Measurements from ENCODE around the gene PRDM10.
"Not testable (repeated sequence)": the region's sequence is repeated elsewhere in the genome, so short reads cannot be mapped to it uniquely, and the experiment has no call there.

The PRDM10 gene

GRCh38 chr11:129894278-129895125 lies 108.1 kb downstream of the PRDM10 start:
- DNase-seq, result peak; percentile 39 to 64 (median 51)

DNA sequence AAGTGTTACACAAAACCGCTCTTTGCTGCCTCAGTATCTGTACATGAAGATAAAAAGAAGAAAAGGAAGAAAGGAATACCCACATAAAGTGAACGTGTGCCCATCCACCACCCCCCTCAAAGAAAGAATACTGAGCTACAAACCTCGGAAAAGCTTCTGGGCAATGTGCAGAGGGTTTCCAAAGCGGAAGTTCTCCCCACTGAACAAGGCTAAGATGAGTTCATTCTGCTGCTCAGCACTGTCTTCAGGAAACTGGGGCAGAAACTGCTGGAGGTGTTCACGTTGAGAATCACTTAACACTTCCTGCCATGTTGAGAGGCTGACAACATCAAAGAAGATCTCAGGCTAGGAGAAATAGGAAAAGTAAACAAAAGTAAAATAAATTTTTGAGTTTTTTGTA lies 114.2 kb downstream of the PRDM10 start:
- no peak for DNase-seq

DNA sequence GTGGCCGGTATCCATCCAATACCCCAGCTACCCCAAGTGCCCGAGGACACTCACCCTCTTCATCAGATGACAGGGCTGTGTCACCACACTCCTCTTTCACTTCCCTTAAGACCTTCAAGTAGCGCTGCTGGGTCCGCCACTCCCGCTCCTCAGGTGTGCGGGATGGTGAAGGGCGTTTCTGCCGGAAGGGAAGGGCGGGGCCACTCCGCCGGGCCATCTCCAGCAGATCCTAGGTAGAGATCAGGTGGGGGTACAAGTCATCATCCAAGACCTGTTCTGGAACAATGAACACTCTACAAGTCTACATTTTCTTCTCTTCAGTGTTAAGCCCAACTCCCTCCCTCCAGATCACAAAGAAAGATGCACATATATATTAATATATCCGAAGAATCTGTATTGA lies 117.3 kb downstream of the PRDM10 start:
- DNase-seq, result no peak

DNA sequence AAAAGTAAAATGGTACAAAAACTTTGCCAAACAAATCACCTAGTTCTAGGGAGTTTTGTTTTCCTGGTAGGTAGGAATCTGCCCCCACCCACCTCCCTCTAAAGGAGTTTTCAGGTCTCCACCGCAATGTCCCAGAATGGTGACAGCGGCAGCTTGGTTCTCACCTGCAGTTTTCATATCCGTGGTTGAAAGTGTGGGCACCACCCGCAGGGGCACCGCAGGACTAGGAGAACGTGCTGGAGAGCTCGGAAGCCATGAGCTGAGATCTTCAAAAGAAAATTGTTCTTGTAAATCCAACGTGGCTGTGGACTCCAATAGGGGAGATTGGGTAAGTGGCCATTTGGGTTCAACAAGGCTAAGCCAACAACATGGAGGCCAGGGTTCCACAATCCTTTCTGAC lies 118.1 kb downstream of the PRDM10 start:
- no peak for DNase-seq

- peak; percentile 35 to 59 (median 42) for DNase-seq
These were observed 121.0 kb downstream of the PRDM10 start for GRCh38 chr11:129881570-129882170.

- DNase-seq, result no peak
These were observed 122.3 kb downstream of the PRDM10 start for GRCh38 chr11:129880311-129880710.

DNA sequence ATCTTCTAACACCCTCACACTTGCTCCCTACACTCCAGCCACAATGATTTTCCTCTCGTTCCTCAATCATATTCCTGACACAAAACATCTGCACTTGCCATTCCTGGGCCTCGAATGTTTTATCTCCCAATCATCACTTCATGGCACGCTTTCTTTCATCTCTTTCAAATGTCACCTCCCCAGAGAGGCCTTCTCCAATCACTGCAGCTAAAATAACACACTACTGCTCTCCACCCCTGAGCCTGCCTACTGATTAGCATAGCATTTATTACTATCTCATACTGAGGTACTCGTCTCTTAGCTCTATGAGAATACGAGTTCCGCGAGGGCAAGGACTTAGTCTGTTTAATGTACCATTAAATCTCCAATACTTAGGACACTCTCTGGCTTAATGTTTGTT lies 130.7 kb downstream of the PRDM10 start:
- DNase-seq, result no peak

GRCh38 chr11:129868626-129869025 lies 134.0 kb downstream of the PRDM10 start:
- not testable (repeated sequence) for DNase-seq

DNA sequence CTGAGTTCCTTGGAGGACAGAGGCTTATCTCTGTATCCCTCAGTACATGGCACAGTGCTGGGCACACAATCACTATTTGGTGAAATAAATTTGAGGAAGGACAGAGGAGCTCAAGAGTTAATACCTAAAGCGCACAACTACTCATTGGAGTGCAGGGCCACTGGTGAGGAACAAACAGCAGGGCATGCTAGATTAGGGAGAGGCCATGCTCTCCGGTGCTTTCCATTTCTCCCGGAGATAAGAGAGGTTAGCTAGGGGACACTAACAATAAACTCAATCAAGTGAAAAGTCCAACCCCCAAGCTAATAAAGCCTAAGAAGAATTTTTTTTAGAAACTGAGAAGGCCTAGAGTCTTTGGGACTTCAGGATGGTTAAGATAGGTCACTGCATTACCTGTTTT lies 136.3 kb downstream of the PRDM10 start:
- DNase-seq, result no peak

GRCh38 chr11:129865701-129866100 lies 136.9 kb downstream of the PRDM10 start:
- DNase-seq, result no peak

DNA sequence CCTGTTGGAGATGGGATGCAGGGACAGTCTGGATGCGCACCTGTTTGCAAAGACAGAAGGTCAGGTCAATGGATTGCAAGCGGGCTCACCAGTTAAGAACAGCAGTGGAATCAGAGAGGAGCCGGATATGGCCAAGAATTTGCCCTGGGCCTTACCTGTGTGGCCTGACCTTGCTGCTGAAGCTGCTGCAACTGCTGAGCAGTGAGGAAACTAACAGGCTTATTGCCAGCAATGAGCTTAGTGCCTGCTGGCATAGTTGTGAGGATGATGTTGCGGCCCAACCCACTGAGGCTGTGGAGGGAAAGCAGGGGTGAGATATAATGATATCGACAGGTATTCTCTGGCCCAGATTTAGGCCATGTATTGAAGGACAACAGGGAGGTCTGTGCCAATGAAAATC lies 137.8 kb downstream of the PRDM10 start:
- no peak for DNase-seq

DNA sequence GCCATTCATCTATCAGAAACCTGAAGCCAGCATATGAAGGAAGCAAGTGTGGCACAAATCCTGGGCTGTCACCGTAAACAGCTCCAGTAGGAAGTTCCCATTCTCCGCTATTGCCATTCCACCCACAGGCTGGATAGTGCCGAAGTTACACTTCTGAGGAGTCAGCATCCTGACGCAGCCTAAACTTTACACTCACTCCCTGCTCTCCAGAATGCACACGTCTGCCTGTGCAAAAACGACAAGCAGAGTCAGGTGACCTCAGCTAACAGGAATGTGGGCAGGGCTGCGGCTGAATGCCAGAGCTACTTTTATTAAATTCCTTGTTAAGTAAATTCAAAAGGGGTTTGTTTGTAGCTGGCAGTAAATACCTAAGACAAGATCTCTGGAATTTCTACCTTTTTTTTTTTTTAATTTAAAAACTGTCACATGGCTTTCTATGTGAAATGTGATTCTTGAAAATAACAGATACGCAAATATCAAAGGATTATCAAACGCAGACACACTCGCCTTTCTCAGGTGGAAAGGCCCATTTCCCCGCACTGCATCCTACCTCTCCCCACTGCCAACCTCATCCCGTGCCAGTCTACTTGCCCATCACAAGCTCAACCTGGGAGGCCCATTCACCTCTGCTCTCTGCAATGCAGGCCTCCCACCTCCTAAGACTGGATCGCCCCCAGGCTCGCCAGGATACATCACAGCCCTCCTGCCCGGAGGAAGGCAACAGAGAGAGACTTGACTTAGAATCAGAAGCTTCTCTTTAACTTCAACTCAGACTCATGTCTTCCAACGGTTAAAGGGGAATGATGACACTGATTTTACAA lies 140.7 kb downstream of the PRDM10 start:
- no peak for DNase-seq

DNA sequence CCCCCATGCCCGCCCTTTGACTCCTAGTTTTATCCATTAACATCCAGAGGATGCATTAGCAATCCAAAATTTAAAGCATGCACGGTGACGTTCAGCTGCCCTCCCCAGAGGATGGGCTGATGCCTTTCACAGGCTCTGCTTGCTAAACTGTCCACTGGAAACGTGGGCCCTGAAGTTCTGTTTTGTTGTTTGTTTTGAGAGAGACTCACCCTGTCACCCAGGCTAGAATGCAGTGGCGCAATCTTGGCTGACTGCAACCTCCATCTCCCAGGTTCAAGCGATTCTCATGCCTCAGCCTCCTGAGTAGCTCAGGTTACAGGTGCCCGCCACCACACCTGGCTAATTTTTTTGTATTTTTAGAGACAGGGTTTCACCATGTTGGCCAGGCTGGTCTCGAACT lies 146.6 kb downstream of the PRDM10 start:
- no peak for DNase-seq

DNA sequence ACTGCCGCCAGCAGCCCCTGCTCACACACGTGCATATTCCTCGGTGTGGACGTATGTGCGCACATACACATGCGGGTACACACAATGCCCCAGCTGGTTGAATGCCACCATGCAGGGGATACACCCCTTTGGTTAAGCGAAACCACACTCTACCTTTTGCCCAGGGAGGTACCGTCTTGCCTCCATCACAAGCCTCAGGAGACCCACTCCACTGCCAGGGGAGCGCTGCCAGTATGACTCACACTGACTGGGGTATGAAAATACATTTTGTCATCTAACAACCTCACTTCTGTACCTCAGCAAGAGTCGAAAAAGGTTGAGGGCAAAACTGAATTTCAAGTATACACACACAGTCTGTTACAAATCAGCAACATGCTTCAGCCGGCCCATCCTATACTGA lies 147.5 kb downstream of the PRDM10 start:
- DNase-seq, result no peak

DNA sequence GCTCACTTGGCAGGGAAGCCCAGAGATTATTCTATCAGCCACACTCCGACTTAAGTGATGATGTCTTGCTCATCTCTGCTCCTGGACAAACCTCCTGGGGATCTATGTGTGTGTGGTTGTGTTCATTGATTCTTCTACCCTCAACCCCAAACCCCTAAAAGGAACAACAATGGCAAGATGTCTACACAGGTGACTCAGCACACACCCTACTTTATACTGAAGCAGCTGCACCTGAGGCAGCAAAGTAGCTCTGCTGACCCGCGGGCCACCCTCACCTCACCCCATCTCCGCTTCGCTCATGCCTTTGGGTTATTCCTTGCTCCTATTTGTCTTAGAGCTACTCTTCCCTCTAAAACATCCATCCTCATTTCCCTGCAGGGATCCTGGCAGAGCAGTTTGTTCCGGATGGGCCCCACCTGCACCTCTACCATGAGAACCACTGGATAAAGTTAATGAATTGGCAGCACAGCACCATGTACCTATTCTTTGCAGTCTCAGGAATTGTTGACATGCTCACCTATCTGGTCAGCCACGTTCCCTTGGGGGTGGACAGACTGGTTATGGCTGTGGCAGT lies 148.3 kb downstream of the PRDM10 start:
- no peak for DNase-seq

GRCh38 chr11:129853518-129854231 lies 149.0 kb downstream of the PRDM10 start:
- DNase-seq, result peak; percentile 20 to 46 (median 28)

GRCh38 chr11:129852125-129852740 lies 150.4 kb downstream of the PRDM10 start:
- DNase-seq, result no peak

Data from suppressor macrophage treated with lipopolysaccharide for 1 hour (primary cell).